NCI-H2196 treated with DMSO at 0.1 percent for 48 hours (cell line): Measurements from ENCODE around the gene PNPLA4.

Source experiments
- DNase-seq: peaks from one replicate; lab custom pipeline; 2025; ENCODE audit not compliant: unreplicated experiment; lab: John Stamatoyannopoulos, UW

Gene PNPLA4

GRCh38 chrX:7872042-7872441 lies 55.2 kb downstream of the PNPLA4 start:
- DNase-seq: no peak

- no peak for DNase-seq
These were observed 75.0 kb downstream of the PNPLA4 start for GRCh38 chrX:7852166-7852565.
